GM23338 (cell line): Measurements from ENCODE around the gene TLR9. TPM values are rescaled to one million over a fixed set of nuclear protein-coding genes. Genes with fewer than 3 reads are reported as not detected.

Source experiments
- ATAC-seq: fragments of 200-7000 bp; cut with Tn5 transposase; 3 replicates; pipeline ENCODE4 v1.9.1; 2020
- DNase-seq: peaks from one replicate; pipeline ENCODE4 v3.0.0-alpha.2; 2015; ENCODE audit warnings: low spot score
- H2AFZ ChIP-seq: fragments of 200-600 bp; sonication (generic); 2 replicates; pipeline ENCODE4 v1.8.0; 2016; ENCODE audit warnings: antibody characterized with exemption, mild to moderate bottlenecking, moderate library complexity
- H3F3A ChIP-seq: fragments of 200-600 bp; sonication (generic); replicated peaks from 2 replicates; pipeline ENCODE4 v1.8.0; 2017; ENCODE audit warnings: antibody characterized with exemption, mixed run types, low read depth
- H3K27ac ChIP-seq: fragments of 200-600 bp; sonication (generic); 2 replicates; pipeline ENCODE4 v1.6.1; 2016; ENCODE audit warnings: low read depth
- H3K27me3 ChIP-seq: fragments of 200-600 bp; sonication (generic); 2 replicates; pipeline ENCODE4 v1.8.0; 2016; ENCODE audit warnings: mild to moderate bottlenecking, mixed run types, moderate library complexity; ENCODE audit not compliant: insufficient read depth
- H3K36me3 ChIP-seq: fragments of 200-600 bp; sonication (generic); 2 replicates; pipeline ENCODE4 v1.8.0; 2016; ENCODE audit warnings: mild to moderate bottlenecking; ENCODE audit not compliant: insufficient read depth
- H3K4me1 ChIP-seq: fragments of 200-600 bp; sonication (generic); 2 replicates; pipeline ENCODE4 v1.8.0; 2016; ENCODE audit warnings: mild to moderate bottlenecking, moderate library complexity; ENCODE audit not compliant: insufficient read depth
- H3K4me2 ChIP-seq: fragments of 200-600 bp; sonication (generic); 2 replicates; pipeline ENCODE4 v1.7.1; 2017; ENCODE audit warnings: mixed run types
- H3K4me3 ChIP-seq: fragments of 200-600 bp; sonication (generic); 2 replicates; pipeline ENCODE4 v1.6.1; 2016; ENCODE audit warnings: mixed run types
- H3K79me2 ChIP-seq: fragments of 200-600 bp; sonication (generic); replicated peaks from 2 replicates; pipeline ENCODE4 v1.8.0; 2017; ENCODE audit warnings: mild to moderate bottlenecking; ENCODE audit not compliant: insufficient read depth
- H3K9me2 ChIP-seq: fragments of 200-600 bp; sonication (generic); 2 replicates; pipeline ENCODE4 v1.8.0; 2017; ENCODE audit not compliant: insufficient read depth
- H4K20me1 ChIP-seq: fragments of 200-600 bp; sonication (generic); replicated peaks from 2 replicates; pipeline ENCODE4 v1.8.0; 2017; ENCODE audit warnings: mild to moderate bottlenecking; ENCODE audit not compliant: insufficient read depth
- H3K27ac Mint-ChIP-seq: 2 replicates; pipeline ENCODE4 v1.8.0; 2020; ENCODE audit warnings: inconsistent platforms, mild to moderate bottlenecking, moderate library complexity, mixed read lengths
- H3K27me3 Mint-ChIP-seq: 3 replicates; pipeline ENCODE4 v1.8.0; 2022; ENCODE audit warnings: low read depth, mild to moderate bottlenecking, moderate library complexity, mixed read lengths, inconsistent platforms; ENCODE audit not compliant: insufficient read depth, poor library complexity
- H3K36me3 Mint-ChIP-seq: 3 replicates; pipeline ENCODE4 v1.8.0; 2021; ENCODE audit warnings: low read depth, mild to moderate bottlenecking, inconsistent platforms, moderate library complexity, mixed read lengths
- H3K4me1 Mint-ChIP-seq: 3 replicates; pipeline ENCODE4 v1.8.0; 2020; ENCODE audit warnings: mild to moderate bottlenecking, inconsistent platforms, mixed read lengths
- H3K4me3 Mint-ChIP-seq: 3 replicates; pipeline ENCODE4 v1.8.0; 2021; ENCODE audit warnings: moderate library complexity, mild to moderate bottlenecking, inconsistent platforms, mixed read lengths
- H3K9me3 Mint-ChIP-seq: 3 replicates; pipeline ENCODE4 v1.8.0; 2020; ENCODE audit warnings: moderate library complexity, mild to moderate bottlenecking, inconsistent platforms, mixed read lengths
- NANOG ChIP-seq: IDR thresholded peaks from 2 replicates; pipeline ENCODE4 v1.6.1; 2016; ENCODE audit warnings: antibody characterized with exemption, borderline replicate concordance
- POLR2AphosphoS5 ChIP-seq: IDR thresholded peaks from 2 replicates; pipeline ENCODE4 v1.6.1; 2016; ENCODE audit warnings: antibody characterized with exemption, low read depth
- polyA plus RNA-seq: library from polyadenylated mRNA; unstranded; fragments of >200 nt; fragmentation: Nextera tagmentation; extraction: Ambion mirVana; gene quantifications from 2 replicates; pipeline ENCODE4 v1.2.1, GENCODE V29; 2016
- total RNA-seq: library from RNA; depleted of rRNA; stranded (reverse); fragments of >200 nt; shearing (Covaris generic); gene quantifications from 2 replicates; pipeline ENCODE4 v1.2.3, GENCODE V29; 2014
- TF ChIP-seq, protein P1 (sequence below): fragments of 250-450 bp; sonication (Bioruptor Pico); IDR thresholded peaks from 2 replicates; pipeline ENCODE4 v1.5.0; 2020; ENCODE audit warnings: mild to moderate bottlenecking, moderate library complexity
- TF ChIP-seq, protein P2 (sequence below), 2 experiments: fragments of 200-600 bp in 1 of 2; sonication (generic) in 1 of 2; conservative IDR thresholded peaks; 2 replicates each; pipeline versions ENCODE4 v1.5.1 to v1.6.1; 2016 to 2017; ENCODE audit warnings: antibody characterized with exemption in 2 of 2, low read depth in 2 of 2, mild to moderate bottlenecking in 2 of 2, moderate library complexity in 1 of 2

The TLR9 gene
- total and polyA plus RNA-seq, 2 experiments from 2014 or later = not detected

DNA sequence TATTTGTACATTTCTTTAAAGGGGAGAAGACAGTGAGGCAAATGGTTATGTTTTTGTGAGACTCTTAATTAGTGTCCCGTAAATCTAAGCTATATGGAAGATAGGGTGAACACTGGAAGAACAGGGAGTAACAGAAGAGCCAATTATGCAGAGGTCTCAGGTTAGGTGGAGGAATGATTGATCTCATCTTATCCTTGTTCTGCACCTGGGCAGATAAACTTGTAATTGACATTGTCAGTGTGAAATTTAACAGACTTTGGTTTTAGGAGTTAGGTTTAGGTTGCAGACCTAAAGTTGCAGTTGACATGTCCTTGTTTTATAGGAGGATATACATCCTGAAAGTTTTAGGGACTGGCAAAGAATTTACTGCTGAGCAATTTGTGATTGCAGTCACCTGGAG lies 16.6 kb upstream of the TLR9 start (continued):
- TF ChIP-seq POLR2AphosphoS5 = no peak
- TF ChIP-seq, protein P1, sequence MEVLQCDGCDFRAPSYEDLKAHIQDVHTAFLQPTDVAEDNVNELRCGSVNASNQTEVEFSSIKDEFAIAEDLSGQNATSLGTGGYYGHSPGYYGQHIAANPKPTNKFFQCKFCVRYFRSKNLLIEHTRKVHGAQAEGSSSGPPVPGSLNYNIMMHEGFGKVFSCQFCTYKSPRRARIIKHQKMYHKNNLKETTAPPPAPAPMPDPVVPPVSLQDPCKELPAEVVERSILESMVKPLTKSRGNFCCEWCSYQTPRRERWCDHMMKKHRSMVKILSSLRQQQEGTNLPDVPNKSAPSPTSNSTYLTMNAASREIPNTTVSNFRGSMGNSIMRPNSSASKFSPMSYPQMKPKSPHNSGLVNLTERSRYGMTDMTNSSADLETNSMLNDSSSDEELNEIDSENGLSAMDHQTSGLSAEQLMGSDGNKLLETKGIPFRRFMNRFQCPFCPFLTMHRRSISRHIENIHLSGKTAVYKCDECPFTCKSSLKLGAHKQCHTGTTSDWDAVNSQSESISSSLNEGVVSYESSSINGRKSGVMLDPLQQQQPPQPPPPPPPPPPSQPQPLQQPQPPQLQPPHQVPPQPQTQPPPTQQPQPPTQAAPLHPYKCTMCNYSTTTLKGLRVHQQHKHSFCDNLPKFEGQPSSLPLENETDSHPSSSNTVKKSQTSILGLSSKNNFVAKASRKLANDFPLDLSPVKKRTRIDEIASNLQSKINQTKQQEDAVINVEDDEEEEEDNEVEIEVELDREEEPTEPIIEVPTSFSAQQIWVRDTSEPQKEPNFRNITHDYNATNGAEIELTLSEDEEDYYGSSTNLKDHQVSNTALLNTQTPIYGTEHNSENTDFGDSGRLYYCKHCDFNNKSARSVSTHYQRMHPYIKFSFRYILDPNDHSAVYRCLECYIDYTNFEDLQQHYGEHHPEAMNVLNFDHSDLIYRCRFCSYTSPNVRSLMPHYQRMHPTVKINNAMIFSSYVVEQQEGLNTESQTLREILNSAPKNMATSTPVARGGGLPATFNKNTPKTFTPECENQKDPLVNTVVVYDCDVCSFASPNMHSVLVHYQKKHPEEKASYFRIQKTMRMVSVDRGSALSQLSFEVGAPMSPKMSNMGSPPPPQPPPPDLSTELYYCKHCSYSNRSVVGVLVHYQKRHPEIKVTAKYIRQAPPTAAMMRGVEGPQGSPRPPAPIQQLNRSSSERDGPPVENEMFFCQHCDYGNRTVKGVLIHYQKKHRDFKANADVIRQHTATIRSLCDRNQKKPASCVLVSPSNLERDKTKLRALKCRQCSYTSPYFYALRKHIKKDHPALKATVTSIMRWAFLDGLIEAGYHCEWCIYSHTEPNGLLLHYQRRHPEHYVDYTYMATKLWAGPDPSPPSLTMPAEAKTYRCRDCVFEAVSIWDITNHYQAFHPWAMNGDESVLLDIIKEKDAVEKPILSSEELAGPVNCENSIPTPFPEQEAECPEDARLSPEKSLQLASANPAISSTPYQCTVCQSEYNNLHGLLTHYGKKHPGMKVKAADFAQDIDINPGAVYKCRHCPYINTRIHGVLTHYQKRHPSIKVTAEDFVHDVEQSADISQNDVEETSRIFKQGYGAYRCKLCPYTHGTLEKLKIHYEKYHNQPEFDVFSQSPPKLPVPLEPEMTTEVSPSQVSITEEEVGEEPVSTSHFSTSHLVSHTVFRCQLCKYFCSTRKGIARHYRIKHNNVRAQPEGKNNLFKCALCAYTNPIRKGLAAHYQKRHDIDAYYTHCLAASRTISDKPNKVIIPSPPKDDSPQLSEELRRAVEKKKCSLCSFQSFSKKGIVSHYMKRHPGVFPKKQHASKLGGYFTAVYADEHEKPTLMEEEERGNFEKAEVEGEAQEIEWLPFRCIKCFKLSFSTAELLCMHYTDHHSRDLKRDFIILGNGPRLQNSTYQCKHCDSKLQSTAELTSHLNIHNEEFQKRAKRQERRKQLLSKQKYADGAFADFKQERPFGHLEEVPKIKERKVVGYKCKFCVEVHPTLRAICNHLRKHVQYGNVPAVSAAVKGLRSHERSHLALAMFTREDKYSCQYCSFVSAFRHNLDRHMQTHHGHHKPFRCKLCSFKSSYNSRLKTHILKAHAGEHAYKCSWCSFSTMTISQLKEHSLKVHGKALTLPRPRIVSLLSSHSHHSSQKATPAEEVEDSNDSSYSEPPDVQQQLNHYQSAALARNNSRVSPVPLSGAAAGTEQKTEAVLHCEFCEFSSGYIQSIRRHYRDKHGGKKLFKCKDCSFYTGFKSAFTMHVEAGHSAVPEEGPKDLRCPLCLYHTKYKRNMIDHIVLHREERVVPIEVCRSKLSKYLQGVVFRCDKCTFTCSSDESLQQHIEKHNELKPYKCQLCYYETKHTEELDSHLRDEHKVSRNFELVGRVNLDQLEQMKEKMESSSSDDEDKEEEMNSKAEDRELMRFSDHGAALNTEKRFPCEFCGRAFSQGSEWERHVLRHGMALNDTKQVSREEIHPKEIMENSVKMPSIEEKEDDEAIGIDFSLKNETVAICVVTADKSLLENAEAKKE (CRISPR knock-in tag) = no peak

DNA sequence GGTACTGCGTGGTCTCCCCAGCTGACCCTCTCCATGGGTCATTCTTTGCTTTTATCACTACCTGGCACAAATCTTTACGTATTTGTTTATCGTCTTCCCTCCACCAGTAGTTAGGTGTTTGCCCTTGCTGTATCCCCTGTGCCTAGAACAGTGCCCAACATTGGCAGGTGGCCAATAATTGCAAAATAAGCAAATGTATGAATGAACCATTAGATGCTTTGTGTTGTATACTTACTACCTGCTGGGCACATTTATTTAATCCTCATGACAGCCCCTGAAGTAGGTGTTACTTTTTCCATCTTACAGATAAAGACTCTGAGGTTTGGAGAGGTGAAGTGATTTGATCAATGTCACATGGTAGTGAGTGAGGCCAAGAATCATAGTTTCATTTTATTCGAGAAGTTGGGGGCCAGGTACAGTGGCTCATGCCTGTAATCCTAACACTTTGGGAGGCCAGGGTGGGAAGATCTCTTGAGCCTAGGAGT lies 15.5 kb upstream of the TLR9 start:
- H3K4me3 ChIP-seq = 0 out of 2 replicates have a peak overlapping the region, but pooled peaks have one; percentile 2
- peak overlapping the region; percentile 99; the same call in 1 of the 2 replicates for H3K4me2 ChIP-seq
- Mint-ChIP-seq H3K27ac (peak overlapping the region; percentile 96), H3K4me3 (peak overlapping the region; percentile 96), H3K9me3 (peaks cover 6% of the 10 kb centered on the region; the same call in 2 of the 3 replicates), H3K27me3 (peaks cover 32% of the 10 kb centered on the region), H3K4me1 (peaks cover 46% of the 10 kb centered on the region), H3K36me3 (peaks cover 12% of the 10 kb centered on the region; the same call in 2 of the 3 replicates)
- DNase-seq = no peak
- H3K27me3 ChIP-seq = peaks cover 29% of the 10 kb centered on the region
- no peak overlapping the region for H3K27ac ChIP-seq
- H3F3A ChIP-seq = peaks cover 10% of the 10 kb centered on the region; the same call in 1 of the 2 replicates
- H3K9me2 ChIP-seq = no peaks in the 10 kb centered on the region
- H3K36me3 ChIP-seq = no peaks in the 10 kb centered on the region
- peaks cover 21% of the 10 kb centered on the region for H3K79me2 ChIP-seq
- no peak for ATAC-seq
- H4K20me1 ChIP-seq = no peaks in the 10 kb centered on the region; the same call in 1 of the 2 replicates
- H3K4me1 ChIP-seq = peaks cover 34% of the 10 kb centered on the region
- no peak overlapping the region for H2AFZ ChIP-seq
- TF ChIP-seq NANOG = peak; percentile 23; the same call in 1 of the 2 replicates
- TF ChIP-seq, protein P2, sequence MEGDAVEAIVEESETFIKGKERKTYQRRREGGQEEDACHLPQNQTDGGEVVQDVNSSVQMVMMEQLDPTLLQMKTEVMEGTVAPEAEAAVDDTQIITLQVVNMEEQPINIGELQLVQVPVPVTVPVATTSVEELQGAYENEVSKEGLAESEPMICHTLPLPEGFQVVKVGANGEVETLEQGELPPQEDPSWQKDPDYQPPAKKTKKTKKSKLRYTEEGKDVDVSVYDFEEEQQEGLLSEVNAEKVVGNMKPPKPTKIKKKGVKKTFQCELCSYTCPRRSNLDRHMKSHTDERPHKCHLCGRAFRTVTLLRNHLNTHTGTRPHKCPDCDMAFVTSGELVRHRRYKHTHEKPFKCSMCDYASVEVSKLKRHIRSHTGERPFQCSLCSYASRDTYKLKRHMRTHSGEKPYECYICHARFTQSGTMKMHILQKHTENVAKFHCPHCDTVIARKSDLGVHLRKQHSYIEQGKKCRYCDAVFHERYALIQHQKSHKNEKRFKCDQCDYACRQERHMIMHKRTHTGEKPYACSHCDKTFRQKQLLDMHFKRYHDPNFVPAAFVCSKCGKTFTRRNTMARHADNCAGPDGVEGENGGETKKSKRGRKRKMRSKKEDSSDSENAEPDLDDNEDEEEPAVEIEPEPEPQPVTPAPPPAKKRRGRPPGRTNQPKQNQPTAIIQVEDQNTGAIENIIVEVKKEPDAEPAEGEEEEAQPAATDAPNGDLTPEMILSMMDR (conservative IDR thresholded peaks at IDR 0.05; ENCODE audit: low read depth in 2 of 2) = no peak
